AG09309 (cell line): ENCODE results near the gene GLOD5.

Experiments
- DNase-seq: peaks from one replicate; pipeline ENCODE4 v3.0.0-alpha.2; 2010; ENCODE audit warnings: low read depth
- H3K4me3 ChIP-seq: 2 replicates; pipeline ENCODE4 v1.5.1; 2011; ENCODE audit warnings: mild to moderate bottlenecking, low read depth, low read length, moderate library complexity; ENCODE audit not compliant: control insufficient read depth
- TF ChIP-seq, protein P1 (sequence below): IDR thresholded peaks from 2 replicates; pipeline ENCODE4 v1.5.1; 2011; ENCODE audit warnings: mild to moderate bottlenecking, low read depth, low read length, inconsistent platforms; ENCODE audit not compliant: insufficient read depth, control insufficient read depth; ENCODE audit errors: missing control alignments

Gene GLOD5

GRCh38 chrX:48736878-48737212 is 24.7 kb upstream of the GLOD5 start:
- peak overlapping the region; percentile 16 for H3K4me3 ChIP-seq
- TF ChIP-seq, protein P1, sequence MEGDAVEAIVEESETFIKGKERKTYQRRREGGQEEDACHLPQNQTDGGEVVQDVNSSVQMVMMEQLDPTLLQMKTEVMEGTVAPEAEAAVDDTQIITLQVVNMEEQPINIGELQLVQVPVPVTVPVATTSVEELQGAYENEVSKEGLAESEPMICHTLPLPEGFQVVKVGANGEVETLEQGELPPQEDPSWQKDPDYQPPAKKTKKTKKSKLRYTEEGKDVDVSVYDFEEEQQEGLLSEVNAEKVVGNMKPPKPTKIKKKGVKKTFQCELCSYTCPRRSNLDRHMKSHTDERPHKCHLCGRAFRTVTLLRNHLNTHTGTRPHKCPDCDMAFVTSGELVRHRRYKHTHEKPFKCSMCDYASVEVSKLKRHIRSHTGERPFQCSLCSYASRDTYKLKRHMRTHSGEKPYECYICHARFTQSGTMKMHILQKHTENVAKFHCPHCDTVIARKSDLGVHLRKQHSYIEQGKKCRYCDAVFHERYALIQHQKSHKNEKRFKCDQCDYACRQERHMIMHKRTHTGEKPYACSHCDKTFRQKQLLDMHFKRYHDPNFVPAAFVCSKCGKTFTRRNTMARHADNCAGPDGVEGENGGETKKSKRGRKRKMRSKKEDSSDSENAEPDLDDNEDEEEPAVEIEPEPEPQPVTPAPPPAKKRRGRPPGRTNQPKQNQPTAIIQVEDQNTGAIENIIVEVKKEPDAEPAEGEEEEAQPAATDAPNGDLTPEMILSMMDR, result no peak
- DNase-seq, result no peak

- peak; percentile 92 for DNase-seq
- TF ChIP-seq, protein P1, result no peak
- H3K4me3 ChIP-seq, result peak overlapping the region; percentile 68
These were observed 24.2 kb upstream of the GLOD5 start for GRCh38 chrX:48737213-48737938.

GRCh38 chrX:48737940-48738339 is 23.6 kb upstream of the GLOD5 start:
- TF ChIP-seq, protein P1, result no peak
- no peak for DNase-seq
- peak overlapping the region; percentile 68 for H3K4me3 ChIP-seq

- no peak overlapping the region for H3K4me3 ChIP-seq
- TF ChIP-seq, protein P1, result no peak
- DNase-seq, result no peak
These were observed 19.7 kb upstream of the GLOD5 start for GRCh38 chrX:48741834-48742233.

DNA sequence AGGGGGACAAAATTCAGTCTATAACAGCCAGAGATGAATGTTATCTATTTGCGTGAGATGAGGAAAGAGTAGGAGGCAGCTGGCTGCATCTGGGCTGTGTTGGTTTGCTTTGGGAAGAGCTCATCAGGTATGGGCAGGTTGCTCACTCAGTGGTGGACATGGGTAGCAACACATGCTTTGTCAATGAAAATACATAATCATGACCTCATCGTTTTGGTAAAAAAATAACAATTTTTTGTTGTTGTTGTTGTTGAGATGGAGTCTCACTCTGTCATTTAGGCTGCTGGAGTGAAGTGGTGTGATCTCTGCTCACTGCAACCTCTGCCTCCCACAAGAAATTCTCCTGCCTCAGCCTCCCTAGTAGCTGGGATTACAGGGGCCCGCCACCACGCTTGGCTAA is 16.3 kb upstream of the GLOD5 start:
- no peak for DNase-seq
- H3K4me3 ChIP-seq, result no peak overlapping the region
- TF ChIP-seq, protein P1, result no peak

GRCh38 chrX:48747415-48748016 is 14.0 kb upstream of the GLOD5 start:
- no peak for DNase-seq
- H3K4me3 ChIP-seq, result no peak overlapping the region
- TF ChIP-seq, protein P1, result no peak
